ENCODE results near the gene PPP3CA. TPM values are rescaled to one million over a fixed set of nuclear protein-coding genes. Genes with fewer than 3 reads are reported as not detected.

The PPP3CA gene
- total RNA-seq, 4 donors from 2014 or later: 32.7 to 45.1 (median 44.0) TPM

- H3K27ac ChIP-seq: no peak overlapping the region
- no peaks in the 10 kb centered on the region for H3K9me3 ChIP-seq
- H3K27me3 ChIP-seq: no peaks in the 10 kb centered on the region
- H3K4me3 ChIP-seq: no peak overlapping the region
- H3K36me3 ChIP-seq: peaks cover 0 to 10% (median 0%) of the 10 kb centered on the region in 3 donors
- TF ChIP-seq CTCF (IDR thresholded peaks at IDR 0.05) (no peak), EP300 (IDR thresholded peaks at IDR 0.05) (no peak), POLR2A (IDR thresholded peaks at IDR 0.05) (no peak)
- DNase-seq (ENCODE audit: low spot score in 2 of 2): no peak
- peaks cover 0 to 41% (median 11%) of the 10 kb centered on the region in 4 donors for H3K4me1 ChIP-seq
- WGBS, 2 donors: 73 to 78% methylated on average over 4 of the region's 4 CpGs
Observed at GRCh38 chr4:101198682-101199339, 148.5 kb downstream of the PPP3CA start.

DNA sequence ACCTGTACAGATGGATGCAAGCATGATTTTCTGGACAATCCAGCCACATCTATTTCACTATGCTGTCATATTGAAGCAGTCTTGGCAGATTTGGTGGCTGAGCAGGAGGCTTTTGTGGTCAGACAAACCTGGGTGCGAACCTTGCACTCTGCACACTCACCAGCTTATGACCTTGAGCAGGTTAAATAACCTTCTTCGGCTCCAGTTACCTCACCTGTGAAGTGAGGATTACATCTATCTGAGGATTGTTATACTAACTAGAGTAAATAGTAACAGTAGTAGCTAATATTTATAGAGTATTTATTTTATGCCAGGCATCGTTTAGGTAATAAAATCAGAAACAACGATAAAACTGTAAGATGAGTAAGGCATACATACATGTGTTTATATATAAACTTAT, 150.0 kb downstream of the PPP3CA start:
- no peak overlapping the region for H3K27ac ChIP-seq
- no peaks in the 10 kb centered on the region for H3K27me3 ChIP-seq
- no peaks in the 10 kb centered on the region for H3K9me3 ChIP-seq
- DNase-seq (ENCODE audit: low spot score in 2 of 2): no peak
- H3K36me3 ChIP-seq: peaks cover 0 to 10% (median 0%) of the 10 kb centered on the region in 3 donors
- TF ChIP-seq EP300 (IDR thresholded peaks at IDR 0.05): no peak
- TF ChIP-seq CTCF (IDR thresholded peaks at IDR 0.05): no peak
- no peak for TF ChIP-seq POLR2A (IDR thresholded peaks at IDR 0.05)
- H3K4me1 ChIP-seq: peaks cover 0 to 47% (median 13%) of the 10 kb centered on the region in 4 donors
- H3K4me3 ChIP-seq: no peak overlapping the region
- WGBS, 2 donors: 95 to 97% methylated on average over 4 of the region's 4 CpGs

DNA sequence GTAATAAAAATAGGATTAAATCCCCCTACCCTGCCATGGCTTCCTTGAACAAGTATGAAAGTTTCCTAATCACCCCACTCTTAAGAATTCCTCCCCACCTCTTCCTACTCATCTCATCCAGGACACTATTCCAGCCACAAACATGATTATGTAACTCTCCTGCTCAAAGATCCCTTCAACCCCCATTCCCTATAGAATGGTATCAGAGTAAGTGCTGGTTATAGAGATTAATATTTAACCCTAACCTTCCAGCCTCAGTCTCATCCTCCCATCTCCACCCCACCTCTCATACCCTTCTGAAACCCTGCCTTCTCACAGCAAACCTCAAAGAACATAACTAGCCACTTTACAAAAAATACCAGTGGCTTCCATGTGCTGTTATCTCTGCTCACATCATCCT, 155.1 kb downstream of the PPP3CA start:
- peaks cover 0 to 47% (median 10%) of the 10 kb centered on the region in 4 donors for H3K4me1 ChIP-seq
- peak overlapping the region; percentile 37 to 78 (median 59) for H3K27ac ChIP-seq
- H3K9me3 ChIP-seq: no peaks in the 10 kb centered on the region
- H3K27me3 ChIP-seq: no peaks in the 10 kb centered on the region
- TF ChIP-seq EP300 (IDR thresholded peaks at IDR 0.05): no peak
- TF ChIP-seq POLR2A (IDR thresholded peaks at IDR 0.05): no peak
- no peak for TF ChIP-seq CTCF (IDR thresholded peaks at IDR 0.05)
- no peak for DNase-seq (ENCODE audit: low spot score in 2 of 2)
- peak overlapping the region in 1 of 4 donors; percentile 4 for H3K4me3 ChIP-seq
- peaks cover 0 to 10% (median 0%) of the 10 kb centered on the region in 3 donors for H3K36me3 ChIP-seq

- Histone ChIP-seq H3K4me3 (peak overlapping the region in 1 of 4 donors; percentile 4), H3K27me3 (no peaks in the 10 kb centered on the region), H3K9me3 (no peaks in the 10 kb centered on the region), H3K36me3 (peaks cover 0 to 10% (median 0%) of the 10 kb centered on the region in 3 donors), H3K4me1 (peaks cover 0 to 55% (median 12%) of the 10 kb centered on the region in 4 donors), H3K27ac (peak overlapping the region; percentile 37 to 78 (median 59))
- DNase-seq (ENCODE audit: low spot score in 2 of 2): peak; percentile 30 to 70
- WGBS, 2 donors: 22 to 23% methylated on average over 4 of the region's 4 CpGs
- TF ChIP-seq EP300 (IDR thresholded peaks at IDR 0.05): peak; percentile 63 to 84
- no peak for TF ChIP-seq CTCF (IDR thresholded peaks at IDR 0.05)
- no peak for TF ChIP-seq POLR2A (IDR thresholded peaks at IDR 0.05)
Observed at GRCh38 chr4:101191302-101192098, 155.8 kb downstream of the PPP3CA start.

GRCh38 chr4:101190751-101191150, 156.6 kb downstream of the PPP3CA start:
- WGBS, 2 donors: 69 to 72% methylated on average over 3 of the region's 3 CpGs
- Histone ChIP-seq H3K27ac (peak overlapping the region; percentile 37 to 78 (median 59)), H3K9me3 (no peaks in the 10 kb centered on the region), H3K27me3 (no peaks in the 10 kb centered on the region), H3K4me1 (peaks cover 0 to 60% (median 12%) of the 10 kb centered on the region in 4 donors), H3K4me3 (no peak overlapping the region), H3K36me3 (peaks cover 0 to 10% (median 0%) of the 10 kb centered on the region in 3 donors)
- DNase-seq (ENCODE audit: low spot score in 2 of 2): no peak
- TF ChIP-seq EP300 (IDR thresholded peaks at IDR 0.05) (no peak), POLR2A (IDR thresholded peaks at IDR 0.05) (no peak), CTCF (IDR thresholded peaks at IDR 0.05) (no peak)

Measured in tibial nerve (tissue), 4 donors.